Inferior parietal cortex (tissue), 1 donor: ENCODE measurements around the gene IFNAR1.
"Not testable (repeated sequence)": the region's sequence is repeated elsewhere in the genome, so short reads cannot be mapped to it uniquely, and the experiment has no call there.

ENCODE experiments used
- DNase-seq: peaks from one replicate; pipeline ENCODE4 v3.0.0-alpha.2; 2016; ENCODE audit errors: extremely low spot score

Gene IFNAR1

GRCh38 chr21:33377221-33377920, 52.6 kb downstream of the IFNAR1 start:
- no peak for DNase-seq

GRCh38 chr21:33378081-33378480, 53.3 kb downstream of the IFNAR1 start:
- DNase-seq = no peak

- not testable (repeated sequence) for DNase-seq
Observed at GRCh38 chr21:33379934-33380333, 55.2 kb downstream of the IFNAR1 start.

GRCh38 chr21:33380483-33380998, 55.8 kb downstream of the IFNAR1 start:
- DNase-seq = peak; percentile 64

- not testable (repeated sequence) for DNase-seq
Observed at GRCh38 chr21:33381381-33381780, 56.6 kb downstream of the IFNAR1 start.

- no peak for DNase-seq
Observed at GRCh38 chr21:33383056-33383888, 58.5 kb downstream of the IFNAR1 start.

- DNase-seq = no peak
Observed at GRCh38 chr21:33384841-33385331, 60.1 kb downstream of the IFNAR1 start.

- no peak for DNase-seq
Observed at GRCh38 chr21:33386222-33386784, 61.5 kb downstream of the IFNAR1 start.

GRCh38 chr21:33387294-33387693, 62.5 kb downstream of the IFNAR1 start:
- no peak for DNase-seq

GRCh38 chr21:33388188-33388587, 63.4 kb downstream of the IFNAR1 start:
- DNase-seq = no peak

GRCh38 chr21:33390479-33390878, 65.7 kb downstream of the IFNAR1 start:
- no peak for DNase-seq

- no peak for DNase-seq
Observed at GRCh38 chr21:33391656-33392055, 66.9 kb downstream of the IFNAR1 start.

GRCh38 chr21:33392284-33392985, 67.7 kb downstream of the IFNAR1 start:
- no peak for DNase-seq

- DNase-seq = no peak
Observed at GRCh38 chr21:33393348-33393747, 68.6 kb downstream of the IFNAR1 start.

- no peak for DNase-seq
Observed at GRCh38 chr21:33394260-33394659, 69.5 kb downstream of the IFNAR1 start.

GRCh38 chr21:33395891-33396331, 71.1 kb downstream of the IFNAR1 start:
- no peak for DNase-seq

GRCh38 chr21:33396436-33396835, 71.7 kb downstream of the IFNAR1 start:
- DNase-seq = no peak

- no peak for DNase-seq
Observed at GRCh38 chr21:33396951-33397350, 72.2 kb downstream of the IFNAR1 start.

- no peak for DNase-seq
Observed at GRCh38 chr21:33397717-33398116, 72.9 kb downstream of the IFNAR1 start.

GRCh38 chr21:33398361-33398760, 73.6 kb downstream of the IFNAR1 start:
- no peak for DNase-seq

GRCh38 chr21:33401630-33401992, 76.8 kb downstream of the IFNAR1 start:
- no peak for DNase-seq
